ENCODE measurements around the gene EPGN.

The EPGN gene

GRCh38 chr4:74309223-74309622, 953 bp downstream of the EPGN start:
- DNase-seq (ENCODE audit: low read depth in 2 of 2), result no peak

DNA sequence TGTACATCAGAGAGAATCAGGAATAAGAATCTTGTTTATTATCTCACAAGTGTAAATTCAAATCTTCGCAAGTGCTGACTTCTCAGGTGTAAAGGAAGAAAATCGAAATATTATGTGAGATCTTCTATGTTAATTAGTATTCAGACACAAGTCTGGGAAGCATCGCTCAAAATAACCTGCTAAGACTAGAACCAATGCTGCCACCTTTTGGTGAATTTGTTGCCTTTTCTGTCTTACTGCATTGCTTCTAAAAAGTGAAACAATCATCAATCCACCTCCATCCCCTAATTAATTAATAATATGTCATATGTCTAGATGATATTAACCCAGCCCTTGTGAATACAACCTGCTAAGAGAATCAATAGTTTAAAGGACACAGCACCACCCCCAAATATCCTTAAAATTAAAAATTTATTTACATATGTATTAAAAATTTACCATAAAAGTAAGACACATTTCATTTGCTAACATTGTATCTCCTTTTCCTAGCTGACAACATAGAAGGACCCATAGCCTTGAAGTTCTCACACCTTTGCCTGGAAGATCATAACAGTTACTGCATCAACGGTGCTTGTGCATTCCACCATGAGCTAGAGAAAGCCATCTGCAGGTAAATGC, 3.5 kb downstream of the EPGN start:
- no peak for DNase-seq (ENCODE audit: low read depth in 2 of 2)

- DNase-seq (ENCODE audit: low read depth in 2 of 2), result no peak
Observed at GRCh38 chr4:74314329-74314728, 6.1 kb downstream of the EPGN start.

DNA sequence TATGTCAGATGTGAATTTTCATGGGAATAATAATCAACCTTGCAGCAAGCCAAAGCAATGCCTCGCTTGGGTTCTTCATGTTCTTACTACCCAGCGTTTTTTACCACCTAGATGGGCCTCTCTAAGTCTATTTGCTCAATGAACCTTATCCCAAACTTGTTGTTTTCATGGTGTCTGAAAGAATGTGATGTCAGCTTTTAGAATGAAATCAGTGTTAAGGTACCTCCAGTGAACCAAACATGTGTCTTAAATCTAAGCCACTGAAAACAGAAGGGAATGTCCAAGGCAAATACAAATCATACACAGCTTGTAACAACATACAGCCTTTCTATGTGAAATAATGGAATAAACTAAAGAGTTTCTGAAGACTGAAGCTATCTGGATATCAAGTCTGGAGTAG, 6.7 kb downstream of the EPGN start:
- no peak for DNase-seq (ENCODE audit: low read depth in 2 of 2)

GRCh38 chr4:74315376-74315775, 7.1 kb downstream of the EPGN start:
- no peak for DNase-seq (ENCODE audit: low read depth in 2 of 2)

- no peak for DNase-seq (ENCODE audit: low read depth in 2 of 2)
Observed at GRCh38 chr4:74316397-74316796, 8.1 kb downstream of the EPGN start.

- no peak for DNase-seq (ENCODE audit: low read depth in 2 of 2)
Observed at GRCh38 chr4:74317616-74318246, 9.5 kb downstream of the EPGN start.

GRCh38 chr4:74318276-74318675, 10.0 kb downstream of the EPGN start:
- no peak for DNase-seq (ENCODE audit: low read depth in 2 of 2)

- DNase-seq (ENCODE audit: low read depth in 2 of 2), result no peak
Observed at GRCh38 chr4:74319470-74319869, 11.2 kb downstream of the EPGN start.

DNA sequence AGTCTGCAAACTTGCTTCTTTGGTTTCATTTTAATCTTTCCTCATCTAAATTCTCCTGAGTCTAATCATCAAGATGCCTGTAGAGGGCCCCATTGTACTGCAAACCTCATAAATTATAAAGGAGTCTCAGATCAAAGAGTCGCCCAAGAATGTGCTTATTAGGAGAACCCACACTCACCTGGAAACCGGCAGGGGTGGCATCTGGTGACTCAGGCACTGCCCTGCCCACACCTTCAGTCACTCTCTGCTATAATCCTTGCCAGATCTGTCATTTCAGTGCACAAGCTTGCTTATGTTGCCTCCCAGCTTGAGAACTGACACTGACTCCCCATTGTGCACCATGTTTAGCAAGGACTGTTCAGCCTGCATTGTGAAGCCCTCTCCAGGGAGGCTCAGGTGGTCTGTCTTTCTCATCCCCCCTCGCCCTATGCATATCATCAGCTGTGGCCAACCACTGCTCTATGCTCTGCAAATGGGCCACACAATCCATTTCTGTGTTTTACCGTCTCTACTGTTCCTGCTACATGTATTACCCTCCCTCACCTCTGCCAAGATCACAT, 12.4 kb downstream of the EPGN start:
- DNase-seq (ENCODE audit: low read depth in 2 of 2), result no peak

- DNase-seq (ENCODE audit: low read depth in 2 of 2), result no peak
Observed at GRCh38 chr4:74322301-74322700, 14.0 kb downstream of the EPGN start.

GRCh38 chr4:74323663-74324062, 15.4 kb downstream of the EPGN start:
- DNase-seq (ENCODE audit: low read depth in 2 of 2), result no peak

DNA sequence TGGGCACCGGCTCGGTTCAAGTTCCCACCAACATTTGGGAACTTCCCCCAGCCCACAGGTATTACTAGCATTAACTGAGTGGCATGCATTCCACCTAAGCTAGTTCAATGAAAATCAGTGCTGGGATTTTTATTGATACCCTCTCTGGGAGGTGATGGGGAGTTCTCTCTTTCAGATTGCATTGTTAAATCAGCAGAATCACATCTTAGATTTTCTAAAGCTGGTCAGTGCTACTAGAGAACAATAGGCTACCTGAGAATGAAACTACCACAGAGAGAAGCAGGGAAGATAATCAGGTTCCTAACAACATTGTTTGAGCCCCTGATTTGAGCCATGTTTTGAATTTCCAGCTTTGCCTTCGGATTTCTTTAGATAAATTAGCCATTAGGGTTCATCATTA, 16.0 kb downstream of the EPGN start:
- no peak for DNase-seq (ENCODE audit: low read depth in 2 of 2)

DNA sequence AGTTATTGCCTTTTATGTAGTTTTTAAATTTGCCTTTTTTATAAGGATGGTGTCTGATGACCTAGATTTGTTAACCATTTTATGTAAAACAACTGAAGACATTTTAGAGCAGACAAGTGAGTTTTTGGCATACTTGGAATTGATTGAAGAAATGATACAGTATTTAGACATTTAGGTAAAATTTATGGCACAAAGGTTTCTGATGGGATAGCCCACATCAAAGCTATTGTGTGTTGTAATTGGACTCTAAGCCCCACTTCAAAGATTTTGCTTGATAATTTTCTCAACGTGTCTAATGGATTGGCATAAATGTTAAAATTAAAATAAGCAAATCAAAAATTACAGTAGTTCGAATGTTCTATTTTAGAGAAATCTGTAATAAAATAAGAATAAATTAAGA, 17.6 kb downstream of the EPGN start:
- DNase-seq (ENCODE audit: low read depth in 2 of 2), result no peak

GRCh38 chr4:74327762-74328161, 19.5 kb downstream of the EPGN start:
- no peak for DNase-seq (ENCODE audit: low read depth in 2 of 2)

- no peak for DNase-seq (ENCODE audit: low read depth in 2 of 2)
Observed at GRCh38 chr4:74328501-74328900, 20.2 kb downstream of the EPGN start.

DNA sequence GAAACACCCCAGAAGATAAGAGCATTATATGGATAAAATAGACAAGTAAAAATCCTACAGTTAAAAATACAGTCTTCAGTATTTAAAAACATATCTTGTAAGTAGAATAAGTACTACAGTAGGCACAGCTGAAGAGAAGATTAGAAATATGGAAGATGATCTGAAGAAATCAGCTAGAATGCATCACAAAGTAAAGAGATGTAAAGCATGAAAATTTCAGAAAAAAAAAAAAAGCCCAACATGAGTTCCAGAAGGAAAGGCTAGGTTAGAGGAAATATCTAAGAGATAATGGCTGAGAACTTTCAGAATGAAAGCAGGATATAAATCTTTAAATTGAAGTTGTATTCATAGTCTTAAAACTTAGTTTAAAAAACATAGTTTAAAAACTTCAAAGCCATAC, 21.0 kb downstream of the EPGN start:
- no peak for DNase-seq (ENCODE audit: low read depth in 2 of 2)

DNA sequence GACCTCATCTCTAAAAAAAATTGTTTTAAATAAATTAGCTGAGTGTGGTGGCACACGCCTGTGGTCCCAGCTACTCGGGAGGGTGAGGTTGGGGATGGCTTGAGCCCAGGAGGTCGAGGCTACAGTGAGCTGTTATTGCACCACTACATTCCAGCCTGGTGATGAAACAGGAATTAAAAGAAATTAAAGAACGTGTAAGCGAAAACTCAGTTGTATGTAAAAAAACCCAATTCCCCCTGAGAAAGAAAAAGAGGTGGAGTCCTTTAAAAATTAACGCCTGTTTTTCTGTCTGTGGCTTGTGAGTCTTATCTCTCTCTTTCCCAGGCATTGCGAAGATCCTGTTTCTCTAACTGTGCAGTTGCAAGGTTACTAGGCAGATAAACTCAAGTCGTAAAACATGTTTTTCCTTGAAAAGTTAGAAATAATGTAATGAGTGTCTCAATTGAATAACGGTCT, 22.1 kb downstream of the EPGN start:
- DNase-seq (ENCODE audit: low read depth in 2 of 2), result no peak

DNA sequence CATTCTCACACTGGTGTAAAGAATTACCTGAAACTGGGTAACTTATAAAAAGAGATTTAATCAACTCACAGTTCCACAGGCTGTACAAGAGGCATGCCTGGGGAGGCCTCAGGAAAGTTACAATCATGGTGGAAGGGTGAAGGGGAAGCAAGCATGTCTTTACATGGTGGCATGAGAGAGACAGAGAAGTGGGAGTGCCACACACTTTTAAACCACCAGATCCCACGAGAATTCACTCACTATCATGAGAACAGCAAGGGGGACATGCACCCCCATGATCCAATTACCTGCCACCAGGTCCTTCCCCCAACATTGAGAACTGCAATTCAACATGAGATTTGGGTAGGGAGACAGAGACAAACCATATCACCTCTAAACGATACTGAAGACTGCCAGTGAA, 23.0 kb downstream of the EPGN start:
- DNase-seq (ENCODE audit: low read depth in 2 of 2), result no peak

DNA sequence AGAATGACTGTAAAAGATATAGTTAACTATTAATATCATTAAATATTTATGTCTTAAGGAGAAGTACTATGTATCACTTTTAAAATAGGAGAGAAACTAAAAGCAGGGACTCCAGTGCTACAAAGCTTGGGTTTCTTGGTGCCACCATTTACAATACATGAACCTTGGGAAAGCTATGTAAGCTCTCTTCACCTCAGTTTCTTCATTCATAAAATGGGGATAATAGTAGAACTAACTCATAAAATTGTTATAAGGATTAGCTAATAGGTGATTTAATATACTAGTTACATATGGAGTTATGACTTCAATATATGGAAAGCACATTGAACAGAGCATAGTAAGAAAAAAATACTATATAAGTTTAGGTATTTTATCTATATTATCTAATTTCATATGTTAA, 23.7 kb downstream of the EPGN start:
- DNase-seq (ENCODE audit: low read depth in 2 of 2), result no peak

DNA sequence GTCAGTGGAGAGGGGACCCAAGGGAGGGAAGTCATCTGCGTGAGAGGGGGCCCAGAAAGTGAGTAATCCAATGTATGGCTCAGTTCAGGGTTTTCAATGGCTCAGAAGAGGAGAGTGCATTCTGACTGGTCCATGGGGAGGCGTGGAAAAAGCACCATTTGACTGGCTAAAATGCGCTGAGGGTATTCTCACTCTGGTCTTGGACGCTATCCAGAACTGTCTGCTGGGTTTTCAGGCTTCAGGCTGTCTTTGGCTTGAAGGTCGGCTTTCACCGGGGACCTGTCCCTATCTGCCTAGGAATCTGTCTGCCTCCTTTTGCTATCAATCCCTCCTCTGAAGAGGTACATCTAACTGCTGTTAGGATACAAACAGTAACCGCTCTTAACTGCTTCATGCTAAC, 26.4 kb downstream of the EPGN start:
- DNase-seq (ENCODE audit: low read depth in 2 of 2), result no peak

DNA sequence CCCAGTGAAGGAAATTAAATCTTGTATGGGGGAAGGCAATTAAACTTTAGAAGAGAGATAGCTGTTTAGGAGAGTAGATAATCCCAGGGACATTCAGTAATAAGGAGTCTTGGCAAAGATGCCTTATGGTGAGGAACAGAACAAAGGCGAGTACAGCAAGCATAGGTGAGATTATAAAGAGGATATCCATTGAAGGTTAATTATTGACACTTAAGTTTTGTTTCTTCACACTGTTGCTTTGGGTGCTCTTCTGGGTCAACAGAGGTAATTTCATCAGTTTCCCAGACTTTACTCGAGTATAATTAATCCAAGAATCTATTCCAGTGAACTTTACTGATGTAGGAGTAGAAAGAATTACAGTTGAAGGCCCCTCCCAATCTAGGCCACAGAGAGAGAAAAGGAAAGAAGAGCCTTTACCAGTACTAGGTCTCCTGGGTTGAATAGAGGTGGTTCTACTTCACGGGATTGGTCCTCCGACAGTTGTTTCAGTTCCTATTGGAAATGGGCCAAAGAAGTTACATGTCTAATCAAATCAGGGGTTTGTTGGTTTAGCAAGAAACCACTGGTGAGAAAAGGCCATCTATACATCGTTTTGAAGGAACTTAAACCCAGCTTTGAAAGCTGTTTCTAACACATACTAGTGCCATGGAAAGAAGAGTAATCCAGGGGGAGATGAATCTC, 27.2 kb downstream of the EPGN start:
- DNase-seq (ENCODE audit: low read depth in 2 of 2), result no peak

GRCh38 chr4:74338792-74339333, 30.6 kb downstream of the EPGN start:
- no peak for DNase-seq (ENCODE audit: low read depth in 2 of 2)
